CD14-positive monocyte (primary cell): Measurements from ENCODE around the gene YWHAE. TPM values are rescaled to one million over a fixed set of nuclear protein-coding genes. Genes with fewer than 3 reads are reported as not detected.

ENCODE experiments used
- DNase-seq, 3 donors: peaks; one replicate each; pipeline ENCODE4 v3.0.0-alpha.2; 2011 to 2022
- H2AFZ ChIP-seq: 2 replicates; pipeline ENCODE4 v1.6.0; 2012; ENCODE audit warnings: mild to moderate bottlenecking, low read depth, low read length, inconsistent platforms; ENCODE audit not compliant: insufficient read depth, poor library complexity, severe bottlenecking
- H3K27ac ChIP-seq, 2 donors: 1 replicate in 1 of 2; 2 replicates in 1 of 2; pipeline ENCODE4 v1.5.1; 2012 to 2013; ENCODE audit warnings: low read length in 2 of 2, control low read depth in 1 of 2, inconsistent platforms in 1 of 2, low read depth in 1 of 2, mild to moderate bottlenecking in 1 of 2
- H3K27me3 ChIP-seq, 2 donors: one replicate each; pipeline versions ENCODE4 v1.6.0 to v1.6.1; 2011 to 2013; ENCODE audit warnings: low read length in 2 of 2; ENCODE audit not compliant: control insufficient read depth in 2 of 2, insufficient read depth in 2 of 2
- H3K36me3 ChIP-seq, 2 donors: replicated peaks in 1 of 2; 1 replicate in 1 of 2; 2 replicates in 1 of 2; pipeline versions ENCODE4 v1.5.1 to v1.6.1; 2012 to 2013; ENCODE audit warnings: low read length in 2 of 2, control low read depth in 1 of 2, inconsistent platforms in 1 of 2, mild to moderate bottlenecking in 1 of 2; ENCODE audit not compliant: insufficient read depth in 2 of 2, control insufficient read depth in 1 of 2
- H3K4me1 ChIP-seq, 2 donors: 1 replicate in 1 of 2; 2 replicates in 1 of 2; pipeline versions ENCODE4 v1.5.1 to v1.6.1; 2012 to 2013; ENCODE audit warnings: low read length in 2 of 2, control low read depth in 1 of 2, inconsistent platforms in 1 of 2, mild to moderate bottlenecking in 1 of 2, moderate library complexity in 1 of 2; ENCODE audit not compliant: insufficient read depth in 2 of 2, control insufficient read depth in 1 of 2
- H3K4me2 ChIP-seq: replicated peaks from 2 replicates; pipeline ENCODE3; 2012; ENCODE audit warnings: low read length, moderate library complexity, mild to moderate bottlenecking; ENCODE audit not compliant: poor library complexity, severe bottlenecking; ENCODE audit errors: extremely low read depth
- H3K4me3 ChIP-seq, 3 experiments: fragments of 200-600 bp in 1 of 3; sonication (generic) in 1 of 3; replicated peaks in 1 of 3; 1 replicate in 2 of 3; 2 replicates in 1 of 3; pipeline ENCODE4 v1.5.1; 2011 to 2013; ENCODE audit warnings: low read length in 3 of 3, mild to moderate bottlenecking in 3 of 3, control low read depth in 2 of 3, low read depth in 2 of 3, inconsistent platforms in 1 of 3, moderate library complexity in 1 of 3
- H3K79me2 ChIP-seq: 2 replicates; pipeline ENCODE4 v1.6.0; 2012; ENCODE audit warnings: mild to moderate bottlenecking, control low read depth, inconsistent platforms, low read length, moderate library complexity; ENCODE audit not compliant: insufficient read depth
- H3K9ac ChIP-seq: 2 replicates; pipeline ENCODE4 v1.6.0; 2017; ENCODE audit warnings: low read length, mild to moderate bottlenecking; ENCODE audit not compliant: insufficient read depth, poor library complexity, severe bottlenecking
- H3K9me3 ChIP-seq, 2 donors: replicated peaks in 1 of 2; 1 replicate in 1 of 2; 2 replicates in 1 of 2; pipeline versions ENCODE4 v1.5.1 to v1.6.1; 2012 to 2013; ENCODE audit warnings: low read length in 2 of 2, control low read depth in 1 of 2; ENCODE audit not compliant: control insufficient read depth in 1 of 2, insufficient read depth in 1 of 2
- H4K20me1 ChIP-seq: 2 replicates; pipeline ENCODE4 v1.6.0; 2012; ENCODE audit warnings: mild to moderate bottlenecking, low read length, control low read depth, moderate library complexity; ENCODE audit not compliant: insufficient read depth
- H3K27ac Mint-ChIP-seq, 7 donors: one replicate each; pipeline ENCODE4 v1.8.0; 2020; ENCODE audit warnings: mild to moderate bottlenecking in 7 of 7, mixed read lengths in 7 of 7, moderate library complexity in 6 of 7, inconsistent platforms in 2 of 7
- H3K27me3 Mint-ChIP-seq, 3 donors: one replicate each; pipeline ENCODE4 v1.8.0; 2021 to 2022; ENCODE audit warnings: low read depth in 3 of 3, mild to moderate bottlenecking in 3 of 3, mixed read lengths in 3 of 3, moderate library complexity in 3 of 3, inconsistent platforms in 1 of 3
- H3K36me3 Mint-ChIP-seq, 2 donors: one replicate each; pipeline ENCODE4 v1.8.0; 2020; ENCODE audit warnings: mixed read lengths in 2 of 2, inconsistent platforms in 1 of 2, mild to moderate bottlenecking in 1 of 2
- H3K4me1 Mint-ChIP-seq: one replicate; pipeline ENCODE4 v1.8.0; 2020; ENCODE audit warnings: mild to moderate bottlenecking, mixed read lengths
- H3K4me3 Mint-ChIP-seq, 2 donors: one replicate each; pipeline ENCODE4 v1.8.0; 2020; ENCODE audit warnings: mild to moderate bottlenecking in 2 of 2, mixed read lengths in 2 of 2, moderate library complexity in 1 of 2
- H3K9me3 Mint-ChIP-seq, 7 donors: one replicate each; pipeline ENCODE4 v1.8.0; 2020 to 2022; ENCODE audit warnings: mixed read lengths in 7 of 7, mild to moderate bottlenecking in 6 of 7, moderate library complexity in 6 of 7, inconsistent platforms in 2 of 7
- WGBS: methylation state at CpG from one replicate; pipeline ENCODE4 v1.1.5; 2013; ENCODE audit warnings: missing lambda C conversion rate; ENCODE audit not compliant: insufficient coverage; 5-methylcytosine and 5-hydroxymethylcytosine counted together
- intact Hi-C, 2 donors: fragments of 100-400 bp; cut with micrococcal nuclease; formaldehyde crosslinking; loops; one replicate each; pipeline versions ENCODE4 v1.15.0 to v1.15.1; 2023
- polyA plus RNA-seq, 3 donors: library from polyadenylated mRNA; depleted of rRNA in 1 of 3; unstranded in 2 of 3; stranded (reverse) in 1 of 3; fragments of 300-500 nt in 2 of 3; fragments of >200 nt in 1 of 3; fragmentation: Illumina TruSeq in 2 of 3; gene quantifications; 1 replicate in 2 of 3; 2 replicates in 1 of 3; pipeline ENCODE4 v1.2.3, GENCODE V29; 2012 to 2021
- TF ChIP-seq, protein P1 (sequence below): fragments of 200-600 bp; IDR thresholded peaks from one replicate; pipeline ENCODE4 v1.8.0; 2022; ENCODE audit warnings: antibody characterized with exemption, mild to moderate bottlenecking

Gene YWHAE
- polyA plus RNA-seq, 3 donors: 165 to 185 (median 168) TPM

DNA sequence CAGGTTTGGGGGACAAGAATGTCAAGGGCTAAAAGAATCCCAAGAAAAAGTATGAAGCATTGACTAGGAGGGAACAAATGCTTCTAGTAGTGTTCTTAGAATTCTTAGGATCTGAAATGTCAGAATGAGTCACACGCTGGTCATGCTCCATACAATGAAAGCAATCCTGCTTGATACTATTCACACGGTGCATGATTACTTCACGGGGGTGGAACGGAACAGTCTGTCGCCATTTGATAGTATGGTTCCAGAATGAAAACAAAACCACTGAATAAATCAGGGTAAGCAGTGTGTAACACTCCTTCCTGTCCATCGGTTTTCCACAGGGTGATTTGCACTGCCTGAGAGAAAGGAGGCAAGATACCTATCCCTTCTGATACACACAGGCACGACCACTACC lies 22.9 kb upstream of the YWHAE start:
- no peaks in the 10 kb centered on the region for H3K4me1 ChIP-seq
- H3K27me3 Mint-ChIP-seq: peaks cover 0 to 2% (median 0%) of the 10 kb centered on the region in 3 donors
- no peak overlapping the region for H3K9ac ChIP-seq
- H3K36me3 Mint-ChIP-seq: peaks cover 52 to 87% of the 10 kb centered on the region in 2 donors
- peaks cover 93% of the 10 kb centered on the region for H4K20me1 ChIP-seq
- H3K4me1 Mint-ChIP-seq: no peaks in the 10 kb centered on the region
- no peak overlapping the region for H3K4me2 ChIP-seq
- no peak overlapping the region for H3K4me3 ChIP-seq
- TF ChIP-seq, protein P1, sequence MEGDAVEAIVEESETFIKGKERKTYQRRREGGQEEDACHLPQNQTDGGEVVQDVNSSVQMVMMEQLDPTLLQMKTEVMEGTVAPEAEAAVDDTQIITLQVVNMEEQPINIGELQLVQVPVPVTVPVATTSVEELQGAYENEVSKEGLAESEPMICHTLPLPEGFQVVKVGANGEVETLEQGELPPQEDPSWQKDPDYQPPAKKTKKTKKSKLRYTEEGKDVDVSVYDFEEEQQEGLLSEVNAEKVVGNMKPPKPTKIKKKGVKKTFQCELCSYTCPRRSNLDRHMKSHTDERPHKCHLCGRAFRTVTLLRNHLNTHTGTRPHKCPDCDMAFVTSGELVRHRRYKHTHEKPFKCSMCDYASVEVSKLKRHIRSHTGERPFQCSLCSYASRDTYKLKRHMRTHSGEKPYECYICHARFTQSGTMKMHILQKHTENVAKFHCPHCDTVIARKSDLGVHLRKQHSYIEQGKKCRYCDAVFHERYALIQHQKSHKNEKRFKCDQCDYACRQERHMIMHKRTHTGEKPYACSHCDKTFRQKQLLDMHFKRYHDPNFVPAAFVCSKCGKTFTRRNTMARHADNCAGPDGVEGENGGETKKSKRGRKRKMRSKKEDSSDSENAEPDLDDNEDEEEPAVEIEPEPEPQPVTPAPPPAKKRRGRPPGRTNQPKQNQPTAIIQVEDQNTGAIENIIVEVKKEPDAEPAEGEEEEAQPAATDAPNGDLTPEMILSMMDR: no peak
- no peaks in the 10 kb centered on the region for H3K9me3 ChIP-seq
- intact Hi-C loops: loop anchor here in 1 of 2 donors (10.0 kb wide), 1 partner anchor 1198 kb away; no protein-coding TSS in a partner anchor
- no peak overlapping the region for H3K4me3 Mint-ChIP-seq
- peaks cover 50% of the 10 kb centered on the region for H3K79me2 ChIP-seq
- no peak overlapping the region for H3K27ac ChIP-seq
- no peak overlapping the region for H2AFZ ChIP-seq
- DNase-seq: no peak
- WGBS: 80% methylated on average over 4 of the region's 7 CpGs
- no peaks in the 10 kb centered on the region for H3K9me3 Mint-ChIP-seq
- H3K27ac Mint-ChIP-seq: peak overlapping the region in 1 of 7 donors; percentile 51
- H3K36me3 ChIP-seq: peaks cover 55 to 78% of the 10 kb centered on the region in 2 donors
- no peaks in the 10 kb centered on the region for H3K27me3 ChIP-seq

DNA sequence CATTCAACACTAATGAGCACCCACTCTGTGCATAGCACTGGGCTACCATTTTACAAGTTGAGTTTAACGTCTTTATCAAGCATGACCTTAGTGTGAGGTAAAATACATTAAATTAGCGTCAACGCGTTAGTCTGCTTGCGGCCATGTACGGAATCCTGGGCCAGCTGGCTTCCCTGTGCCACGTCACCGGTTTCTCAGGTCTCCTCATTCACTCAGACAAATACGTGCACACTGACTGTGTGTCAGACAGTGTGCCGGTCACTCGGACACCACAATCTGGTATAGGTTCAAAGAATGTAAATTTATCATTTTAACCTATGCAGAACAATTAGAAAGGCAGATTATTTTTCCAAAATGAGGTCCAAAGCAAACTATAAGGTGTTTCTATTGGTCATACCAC lies 21.4 kb upstream of the YWHAE start:
- H3K4me1 Mint-ChIP-seq: no peaks in the 10 kb centered on the region

More for the DNA sequence above, 21.4 kb upstream of the YWHAE start:
- TF ChIP-seq, protein P1: no peak
- no peak overlapping the region for H3K4me2 ChIP-seq
- no peak overlapping the region for H3K27ac ChIP-seq
- no peak overlapping the region for H3K4me3 ChIP-seq
- no peaks in the 10 kb centered on the region for H3K27me3 ChIP-seq
- no peak for DNase-seq
- H3K27me3 Mint-ChIP-seq: peaks cover 0 to 2% (median 0%) of the 10 kb centered on the region in 3 donors
- peaks cover 37% of the 10 kb centered on the region for H3K79me2 ChIP-seq
- H3K4me3 Mint-ChIP-seq: no peak overlapping the region
- H3K9ac ChIP-seq: no peak overlapping the region
- intact Hi-C loops: loop anchor here in 1 of 2 donors (10.0 kb wide), 1 partner anchor 1197 kb away; no protein-coding TSS in a partner anchor
- H3K27ac Mint-ChIP-seq: peak overlapping the region in 1 of 7 donors; percentile 45
- 100% methylated on average over 7 of the region's 11 CpGs for whole genome bisulfite sequencing
- peaks cover 50 to 89% of the 10 kb centered on the region in 2 donors for H3K36me3 Mint-ChIP-seq
- peaks cover 54 to 76% of the 10 kb centered on the region in 2 donors for H3K36me3 ChIP-seq
- no peak overlapping the region for H2AFZ ChIP-seq
- no peaks in the 10 kb centered on the region for H3K9me3 ChIP-seq
- no peaks in the 10 kb centered on the region for H3K4me1 ChIP-seq
- no peaks in the 10 kb centered on the region for H3K9me3 Mint-ChIP-seq
- H4K20me1 ChIP-seq: peaks cover 87% of the 10 kb centered on the region
